ENCODE measurements around the gene ROCK2.

- no peak for TF ChIP-seq CTCF (IDR thresholded peaks at IDR 0.05)
- no peak for TF ChIP-seq POLR2A (IDR thresholded peaks at IDR 0.05)
Measured at GRCh38 chr2:11310212-11310611, 34.2 kb downstream of the ROCK2 start.
